ENCODE measurements around the gene PEX16. TPM values are rescaled to one million over a fixed set of nuclear protein-coding genes. Genes with fewer than 3 reads are reported as not detected.
A peak's percentile ranks its signal among the peaks of the same experiment; 100 is the strongest.

The PEX16 gene
- total and polyA plus RNA-seq, 9 of the 15 experiments (the other 6 are each of a cell fraction or from before 2014, with no cell fraction given): 1.5 to 43.9 (median 14.6) TPM

DNA sequence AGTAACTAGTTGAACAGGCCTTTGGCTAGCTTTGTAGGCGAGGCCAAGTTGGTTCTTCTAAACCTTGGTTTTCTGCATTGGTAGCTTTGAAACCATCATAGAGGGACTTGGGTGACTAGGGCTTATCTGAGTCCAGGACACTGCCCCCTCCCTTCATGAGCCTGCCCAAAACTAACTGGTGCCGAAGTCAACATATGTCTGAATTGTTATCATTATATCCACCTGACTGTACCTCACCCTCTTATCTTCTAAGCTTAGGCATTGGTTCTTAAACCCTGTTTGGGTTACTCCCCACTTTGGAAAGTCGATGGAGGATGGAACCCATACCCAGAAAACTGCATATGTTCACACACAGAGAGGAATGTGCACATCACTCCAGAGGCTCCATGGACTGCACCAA is 39.8 kb downstream of the PEX16 start (continued):
- TF ChIP-seq, protein P1, sequence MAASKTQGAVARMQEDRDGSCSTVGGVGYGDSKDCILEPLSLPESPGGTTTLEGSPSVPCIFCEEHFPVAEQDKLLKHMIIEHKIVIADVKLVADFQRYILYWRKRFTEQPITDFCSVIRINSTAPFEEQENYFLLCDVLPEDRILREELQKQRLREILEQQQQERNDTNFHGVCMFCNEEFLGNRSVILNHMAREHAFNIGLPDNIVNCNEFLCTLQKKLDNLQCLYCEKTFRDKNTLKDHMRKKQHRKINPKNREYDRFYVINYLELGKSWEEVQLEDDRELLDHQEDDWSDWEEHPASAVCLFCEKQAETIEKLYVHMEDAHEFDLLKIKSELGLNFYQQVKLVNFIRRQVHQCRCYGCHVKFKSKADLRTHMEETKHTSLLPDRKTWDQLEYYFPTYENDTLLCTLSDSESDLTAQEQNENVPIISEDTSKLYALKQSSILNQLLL (CRISPR knock-in tag; IDR thresholded peaks at IDR 0.05; ENCODE audit: borderline replicate concordance): no peak
- TF ChIP-seq ZNF785 (CRISPR knock-in tag; IDR thresholded peaks at IDR 0.05): no peak
- no peak for TF ChIP-seq ZNF696 (CRISPR knock-in tag; conservative IDR thresholded peaks at IDR 0.05)
- TF ChIP-seq, protein P2, sequence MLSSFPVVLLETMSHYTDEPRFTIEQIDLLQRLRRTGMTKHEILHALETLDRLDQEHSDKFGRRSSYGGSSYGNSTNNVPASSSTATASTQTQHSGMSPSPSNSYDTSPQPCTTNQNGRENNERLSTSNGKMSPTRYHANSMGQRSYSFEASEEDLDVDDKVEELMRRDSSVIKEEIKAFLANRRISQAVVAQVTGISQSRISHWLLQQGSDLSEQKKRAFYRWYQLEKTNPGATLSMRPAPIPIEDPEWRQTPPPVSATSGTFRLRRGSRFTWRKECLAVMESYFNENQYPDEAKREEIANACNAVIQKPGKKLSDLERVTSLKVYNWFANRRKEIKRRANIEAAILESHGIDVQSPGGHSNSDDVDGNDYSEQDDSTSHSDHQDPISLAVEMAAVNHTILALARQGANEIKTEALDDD (IDR thresholded peaks at IDR 0.05): peak; percentile 88
- TF ChIP-seq HSF4 (CRISPR knock-in tag; IDR thresholded peaks at IDR 0.05; ENCODE audit: borderline replicate concordance): no peak
- no peak for TF ChIP-seq RB1 (IDR thresholded peaks at IDR 0.05; ENCODE audit: low read depth)
- no peak for TF ChIP-seq CREBBP (IDR thresholded peaks at IDR 0.05; ENCODE audit: low read depth, low read length)
- no peak for TF ChIP-seq BRCA1 (IDR thresholded peaks at IDR 0.05)
- TF ChIP-seq BRCA1 (CRISPR knock-in tag; IDR thresholded peaks at IDR 0.05): no peak
- TF ChIP-seq SNIP1 (IDR thresholded peaks at IDR 0.05; ENCODE audit: low read depth): no peak
- TF ChIP-seq ZFPM2 (CRISPR knock-in tag; IDR thresholded peaks at IDR 0.05): no peak
- TF ChIP-seq CBFA2T3 (IDR thresholded peaks at IDR 0.05): peak; percentile 66
- TF ChIP-seq MTA3 (IDR thresholded peaks at IDR 0.05; ENCODE audit: borderline replicate concordance): no peak
- TF ChIP-seq CBX5 (IDR thresholded peaks at IDR 0.05; ENCODE audit: borderline replicate concordance, low read depth): no peak
- no peak for TF ChIP-seq ARNT (IDR thresholded peaks at IDR 0.05)
- TF ChIP-seq TOE1 (IDR thresholded peaks at IDR 0.05; ENCODE audit: borderline replicate concordance): no peak
- TF ChIP-seq TOE1 (CRISPR knock-in tag; IDR thresholded peaks at IDR 0.05; ENCODE audit: borderline replicate concordance, low read depth): no peak
- TF ChIP-seq, protein P3, sequence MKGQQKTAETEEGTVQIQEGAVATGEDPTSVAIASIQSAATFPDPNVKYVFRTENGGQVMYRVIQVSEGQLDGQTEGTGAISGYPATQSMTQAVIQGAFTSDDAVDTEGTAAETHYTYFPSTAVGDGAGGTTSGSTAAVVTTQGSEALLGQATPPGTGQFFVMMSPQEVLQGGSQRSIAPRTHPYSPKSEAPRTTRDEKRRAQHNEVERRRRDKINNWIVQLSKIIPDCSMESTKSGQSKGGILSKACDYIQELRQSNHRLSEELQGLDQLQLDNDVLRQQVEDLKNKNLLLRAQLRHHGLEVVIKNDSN (CRISPR knock-in tag; IDR thresholded peaks at IDR 0.05): no peak
- TF ChIP-seq NCOR1 (IDR thresholded peaks at IDR 0.05): peak; percentile 39; the same call in 1 of the 2 replicates
- peak; percentile 58; the same call in 1 of the 2 replicates for TF ChIP-seq TCF3 (CRISPR knock-in tag; IDR thresholded peaks at IDR 0.05)
- no peak for TF ChIP-seq MAFG (tag; conservative IDR thresholded peaks at IDR 0.05)
- no peak for TF ChIP-seq FOSL1 (tag; conservative IDR thresholded peaks at IDR 0.05)
- TF ChIP-seq GTF2A2 (tag; IDR thresholded peaks at IDR 0.05): no peak
- TF ChIP-seq, protein P4, sequence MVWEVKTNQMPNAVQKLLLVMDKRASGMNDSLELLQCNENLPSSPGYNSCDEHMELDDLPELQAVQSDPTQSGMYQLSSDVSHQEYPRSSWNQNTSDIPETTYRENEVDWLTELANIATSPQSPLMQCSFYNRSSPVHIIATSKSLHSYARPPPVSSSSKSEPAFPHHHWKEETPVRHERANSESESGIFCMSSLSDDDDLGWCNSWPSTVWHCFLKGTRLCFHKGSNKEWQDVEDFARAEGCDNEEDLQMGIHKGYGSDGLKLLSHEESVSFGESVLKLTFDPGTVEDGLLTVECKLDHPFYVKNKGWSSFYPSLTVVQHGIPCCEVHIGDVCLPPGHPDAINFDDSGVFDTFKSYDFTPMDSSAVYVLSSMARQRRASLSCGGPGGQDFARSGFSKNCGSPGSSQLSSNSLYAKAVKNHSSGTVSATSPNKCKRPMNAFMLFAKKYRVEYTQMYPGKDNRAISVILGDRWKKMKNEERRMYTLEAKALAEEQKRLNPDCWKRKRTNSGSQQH (CRISPR knock-in tag; IDR thresholded peaks at IDR 0.05): no peak
- TF ChIP-seq ARID1B (IDR thresholded peaks at IDR 0.05): peak; percentile 23; the same call in 1 of the 2 replicates
- peak; percentile 27; the same call in 1 of the 2 replicates for TF ChIP-seq TEAD4 (IDR thresholded peaks at IDR 0.05; ENCODE audit: low read length)
- TF ChIP-seq TEAD4 (CRISPR knock-in tag; IDR thresholded peaks at IDR 0.05; ENCODE audit: borderline replicate concordance): no peak
- TF ChIP-seq YY1 (IDR thresholded peaks at IDR 0.05; ENCODE audit: borderline replicate concordance in 1 of 3, control insufficient read depth in 1 of 3, extremely low read depth in 1 of 3, insufficient read depth in 3 of 3, insufficient read length in 1 of 3, insufficient replicate concordance in 2 of 3, low read depth in 1 of 3, low read length in 2 of 3): no peak

Measured in K562 (cell line).